GM19043 (cell line): ENCODE measurements around the gene UBE2D2.

Experiments used
- ATAC-seq: cut with Tn5 transposase; IDR thresholded peaks from one replicate; pipeline ENCODE4 v1.9.1; 2021; ENCODE audit warnings: low read depth; ENCODE audit not compliant: unreplicated experiment

The UBE2D2 gene

GRCh38 chr5:139646111-139646510 is 85.0 kb downstream of the UBE2D2 start:
- ATAC-seq, result no peak

GRCh38 chr5:139646912-139647505 is 85.9 kb downstream of the UBE2D2 start:
- ATAC-seq, result no peak

DNA sequence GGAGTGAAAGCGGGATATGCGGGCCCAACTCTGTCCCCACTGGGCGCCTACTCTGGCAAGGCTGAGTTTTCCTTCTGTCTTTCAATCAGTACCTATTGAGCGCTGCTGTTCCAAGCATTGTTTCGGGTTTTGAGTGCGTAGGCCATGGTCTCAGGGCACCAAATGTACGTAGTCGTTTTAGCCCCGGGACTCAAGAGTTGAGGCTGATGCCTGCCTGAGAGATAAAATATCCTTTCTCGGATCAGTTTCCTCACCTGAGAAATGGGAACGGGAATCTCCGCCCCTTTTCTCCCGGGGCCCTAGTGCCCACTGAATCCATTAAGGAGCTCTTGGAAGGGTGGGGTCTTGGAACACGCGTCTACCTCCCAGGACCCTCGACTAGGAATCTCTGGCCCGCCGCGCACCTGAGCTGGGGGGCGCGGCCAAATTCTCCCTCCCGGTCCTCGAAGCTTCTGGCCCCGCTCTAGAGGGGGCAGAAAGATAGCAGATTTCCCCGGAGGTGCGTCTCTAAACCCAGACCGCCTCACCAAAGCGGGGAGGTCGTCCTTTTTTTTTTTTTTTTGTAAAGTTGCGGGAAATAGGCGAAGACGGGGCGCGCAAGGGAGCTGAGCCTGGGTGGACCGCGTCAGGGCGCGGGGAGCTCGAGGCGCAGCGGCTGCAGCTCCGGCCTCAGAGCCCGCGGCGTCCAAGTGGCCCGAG is 86.5 kb downstream of the UBE2D2 start:
- ATAC-seq, result no peak

DNA sequence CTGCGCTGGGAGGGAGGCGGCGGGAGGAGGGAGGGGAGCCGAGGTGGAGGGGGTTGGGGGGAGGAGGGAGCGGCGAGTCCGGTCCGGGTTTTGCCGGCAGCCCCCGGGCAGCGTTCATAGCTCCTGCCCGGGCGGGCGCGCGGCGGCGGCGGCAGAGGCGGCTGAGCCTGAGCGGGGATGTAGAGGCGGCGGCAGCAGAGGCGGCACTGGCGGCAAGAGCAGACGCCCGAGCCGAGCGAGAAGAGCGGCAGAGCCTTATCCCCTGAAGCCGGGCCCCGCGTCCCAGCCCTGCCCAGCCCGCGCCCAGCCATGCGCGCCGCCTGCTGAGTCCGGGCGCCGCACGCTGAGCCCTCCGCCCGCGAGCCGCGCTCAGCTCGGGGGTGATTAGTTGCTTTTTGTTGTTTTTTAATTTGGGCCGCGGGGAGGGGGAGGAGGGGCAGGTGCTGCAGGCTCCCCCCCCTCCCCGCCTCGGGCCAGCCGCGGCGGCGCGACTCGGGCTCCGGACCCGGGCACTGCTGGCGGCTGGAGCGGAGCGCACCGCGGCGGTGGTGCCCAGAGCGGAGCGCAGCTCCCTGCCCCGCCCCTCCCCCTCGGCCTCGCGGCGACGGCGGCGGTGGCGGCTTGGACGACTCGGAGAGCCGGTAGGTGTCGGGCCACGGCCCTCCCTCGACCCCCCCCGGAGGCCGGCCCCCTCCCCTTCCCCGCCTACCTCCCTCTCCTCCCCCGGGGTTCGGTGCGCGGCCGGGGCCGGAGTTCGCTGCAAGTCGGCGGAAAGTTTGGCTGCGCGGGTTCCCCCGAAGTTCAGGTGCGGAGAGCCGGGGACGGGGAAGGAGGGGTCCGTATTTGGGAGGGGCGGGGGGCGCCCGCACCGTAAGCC is 87.3 kb downstream of the UBE2D2 start, which contains the start of gene CXXC5:
Gene CXXC5 (plus strand): TSS at position 145 of the 877 bp plus-strand sequence. CDS start 32,175 bp downstream, outside the sequence.
- no peak for ATAC-seq

- no peak for ATAC-seq
Measured at GRCh38 chr5:139649082-139649991, 88.2 kb downstream of the UBE2D2 start.

- ATAC-seq, result no peak
Measured at GRCh38 chr5:139650031-139650688, 89.0 kb downstream of the UBE2D2 start.

DNA sequence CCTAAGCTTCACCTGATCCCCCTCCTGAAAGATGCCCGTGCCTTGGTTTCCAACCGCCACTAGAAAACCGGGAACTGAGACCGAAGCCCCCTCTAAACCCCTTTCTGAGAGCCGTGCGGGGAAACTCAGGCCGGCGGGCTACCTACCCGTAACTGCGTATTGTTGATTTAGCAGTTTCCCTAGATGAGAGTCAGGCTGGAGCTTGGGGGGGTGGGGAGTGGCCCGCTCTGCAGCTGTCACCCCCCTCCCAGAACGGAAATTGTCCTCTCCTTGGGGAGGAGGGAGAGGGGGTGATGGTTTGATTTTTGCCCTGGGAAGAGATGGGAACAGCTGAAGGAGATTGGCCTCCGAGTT is 89.5 kb downstream of the UBE2D2 start:
- no peak for ATAC-seq

- no peak for ATAC-seq
Measured at GRCh38 chr5:139651043-139651834, 90.1 kb downstream of the UBE2D2 start.

DNA sequence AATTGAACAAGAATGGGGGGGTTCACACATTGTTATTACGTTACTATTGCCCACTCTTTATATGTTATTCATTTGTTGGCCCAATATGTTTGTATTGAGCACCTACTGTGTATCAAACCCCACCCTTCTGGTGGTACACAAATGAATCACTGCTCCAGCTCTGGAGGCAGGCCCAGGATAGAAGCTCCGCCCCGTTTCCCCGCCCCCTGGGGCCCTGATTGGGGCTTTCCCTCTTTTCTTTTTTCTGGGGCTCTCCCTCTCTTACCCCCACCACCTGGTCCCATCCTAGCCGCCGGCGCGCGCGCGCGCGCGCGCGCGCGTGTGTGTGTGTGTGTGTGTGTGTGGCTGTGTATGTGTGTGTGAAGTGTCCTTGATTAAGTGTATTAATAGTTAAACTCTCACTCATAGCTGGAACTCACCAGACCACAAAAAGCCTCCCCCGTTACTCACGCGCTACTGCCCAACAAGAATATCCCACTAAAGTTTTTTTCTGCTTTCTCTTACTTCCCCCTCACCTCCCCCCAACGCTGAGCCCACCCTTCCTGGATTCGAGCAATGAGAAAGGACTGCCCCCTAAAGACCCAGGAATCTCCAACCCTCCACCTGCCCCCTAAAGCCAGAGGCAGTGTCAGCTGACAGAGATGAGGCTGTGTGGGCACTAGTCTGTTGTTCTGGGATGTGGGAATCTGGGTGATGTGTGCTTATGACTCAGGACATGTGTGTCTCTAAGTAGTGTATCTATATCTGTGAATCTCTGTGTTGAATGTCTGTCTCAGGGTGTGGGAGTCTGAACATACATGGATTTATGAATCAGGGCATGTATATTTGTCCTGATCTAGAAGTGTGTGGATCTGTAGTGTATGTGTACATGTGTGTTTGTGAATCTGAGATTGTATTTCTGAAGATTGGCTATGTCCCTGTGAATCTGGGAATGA is 91.0 kb downstream of the UBE2D2 start:
- peak; percentile 41 for ATAC-seq

DNA sequence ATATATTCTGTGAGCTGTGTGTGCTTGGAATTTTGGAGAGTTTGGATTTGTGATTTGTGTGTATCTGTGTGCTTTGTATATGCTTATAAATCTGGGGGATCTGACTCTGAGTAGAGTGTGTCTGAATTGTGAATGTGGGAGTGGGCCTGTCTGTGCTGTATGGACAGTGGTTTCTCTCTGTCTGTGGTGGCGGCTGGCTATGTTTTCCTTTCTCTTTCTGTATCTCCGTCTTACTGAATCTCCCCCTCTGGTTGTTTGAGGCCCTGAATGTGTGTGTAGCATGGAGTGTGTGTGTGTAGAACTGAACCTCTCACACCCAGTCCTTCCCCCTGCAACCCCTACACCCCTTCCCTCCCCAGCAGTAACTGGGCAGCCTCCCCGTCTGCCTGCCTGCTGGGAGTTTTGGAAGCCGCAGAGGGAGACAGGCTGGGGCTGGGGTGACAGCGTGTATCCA is 91.7 kb downstream of the UBE2D2 start:
- peak; percentile 34 for ATAC-seq

DNA sequence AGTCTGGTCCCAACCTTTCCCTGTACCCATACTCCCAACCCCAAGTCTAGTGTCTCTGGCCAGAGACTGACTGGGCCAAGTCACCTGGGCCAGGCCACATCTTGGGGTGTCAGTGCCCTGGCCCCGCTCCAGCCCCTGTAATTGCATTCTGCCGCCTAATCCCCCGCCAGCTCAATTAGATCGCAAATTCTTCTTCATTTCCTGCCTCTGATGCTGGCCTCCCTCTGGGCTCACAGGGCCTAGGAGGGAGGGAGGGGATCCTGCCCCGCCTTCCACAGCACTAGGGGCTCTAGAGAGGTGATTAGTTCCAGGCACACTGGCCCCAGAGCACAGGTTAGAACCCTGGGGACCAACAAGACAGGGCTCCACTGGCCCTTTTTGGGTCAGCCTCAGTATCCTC is 92.5 kb downstream of the UBE2D2 start:
- ATAC-seq, result no peak

- no peak for ATAC-seq
Measured at GRCh38 chr5:139654464-139654863, 93.3 kb downstream of the UBE2D2 start.

GRCh38 chr5:139654871-139655491 is 93.8 kb downstream of the UBE2D2 start:
- no peak for ATAC-seq

DNA sequence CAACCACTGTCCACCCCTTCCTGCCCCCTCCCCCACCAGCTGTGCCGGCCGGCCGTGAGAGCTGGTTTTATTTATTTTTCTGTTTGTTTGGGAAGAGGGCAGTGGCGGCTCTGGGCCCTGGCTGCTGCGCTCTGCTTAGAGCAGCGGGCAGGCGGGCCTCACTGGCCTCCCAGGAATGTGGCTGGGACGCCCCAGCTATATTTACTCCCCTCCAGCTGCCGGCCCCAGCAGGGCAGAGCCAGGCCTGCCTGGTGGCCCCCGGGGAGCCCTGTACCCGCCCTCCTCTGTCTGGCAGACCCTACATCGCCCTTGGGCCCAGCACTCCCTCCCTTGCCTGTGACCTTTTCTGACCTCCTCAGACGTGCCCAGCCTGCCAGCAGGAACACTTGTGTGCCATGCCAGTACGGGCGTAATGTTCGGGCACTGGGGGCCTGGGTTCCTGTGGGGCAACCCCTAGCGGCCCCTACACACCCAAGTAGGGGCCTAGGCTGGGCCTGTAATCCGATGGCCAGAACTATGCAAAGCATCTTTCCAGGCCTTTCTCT is 94.7 kb downstream of the UBE2D2 start:
- ATAC-seq, result no peak

- no peak for ATAC-seq
Measured at GRCh38 chr5:139657363-139658321, 96.5 kb downstream of the UBE2D2 start.

DNA sequence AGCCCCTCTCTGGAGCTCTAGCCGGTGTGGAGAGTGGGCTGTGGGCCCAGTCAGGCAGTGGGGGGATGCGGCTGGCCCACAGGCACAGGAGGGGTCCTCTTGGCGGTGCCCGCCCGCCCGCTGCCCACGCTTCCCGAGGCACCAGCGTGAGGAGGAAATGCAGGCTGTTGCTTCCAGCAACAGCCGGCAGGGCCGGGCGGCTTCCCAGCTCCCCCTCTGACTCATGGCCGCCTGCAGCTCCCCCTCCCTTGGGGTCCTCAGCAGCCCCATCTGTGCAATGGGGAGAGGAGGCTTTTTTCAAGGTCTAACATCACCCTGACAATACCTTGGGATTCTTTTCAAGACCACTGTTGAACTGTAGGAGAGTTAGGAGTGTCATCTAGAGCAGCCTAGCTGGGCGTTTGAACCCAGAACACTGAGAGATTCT is 97.4 kb downstream of the UBE2D2 start:
- no peak for ATAC-seq
